HepG2 (cell line): ENCODE measurements around the gene C12orf60. TPM values are rescaled to one million over a fixed set of nuclear protein-coding genes. Genes with fewer than 3 reads are reported as not detected.
A peak's percentile ranks its signal among the peaks of the same experiment; 100 is the strongest.

Source experiments
- ARNT ChIP-seq: fragments of 450-650 bp; IDR thresholded peaks from 2 replicates; pipeline ENCODE4 v1.6.1; 2017
- HDAC1 ChIP-seq: sonication (generic); formaldehyde crosslinking; IDR thresholded peaks from 2 replicates; pipeline ENCODE4 v1.5.1; 2020; ENCODE audit warnings: mild to moderate bottlenecking, missing genetic modification reagents
- KLF6 ChIP-seq: IDR thresholded peaks from 2 replicates; pipeline ENCODE4 v1.8.0; 2016; ENCODE audit warnings: missing biosample characterization, missing genetic modification reagents
- MYNN ChIP-seq: sonication (generic); formaldehyde crosslinking; IDR thresholded peaks from 2 replicates; pipeline ENCODE4 v1.4.0; 2020; ENCODE audit warnings: mild to moderate bottlenecking, low read depth, missing genetic modification reagents
- SKI ChIP-seq: fragments of 450-650 bp; IDR thresholded peaks from one replicate; pipeline ENCODE4 v1.6.1; 2018; ENCODE audit warnings: mild to moderate bottlenecking; ENCODE audit not compliant: partially characterized antibody
- ZBTB1 ChIP-seq: sonication (generic); formaldehyde crosslinking; IDR thresholded peaks from 2 replicates; pipeline ENCODE4 v1.4.0; 2020; ENCODE audit warnings: missing genetic modification reagents, borderline replicate concordance
- ZBTB7B ChIP-seq: sonication (generic); formaldehyde crosslinking; IDR thresholded peaks from 2 replicates; pipeline ENCODE4 v1.4.0; 2020; ENCODE audit warnings: missing genetic modification reagents
- ZNF337 ChIP-seq: sonication (generic); formaldehyde crosslinking; IDR thresholded peaks from 2 replicates; pipeline ENCODE4 v1.5.1; 2020; ENCODE audit warnings: missing genetic modification reagents, low read depth, mild to moderate bottlenecking, borderline replicate concordance
- ZNF788 ChIP-seq: sonication (generic); formaldehyde crosslinking; IDR thresholded peaks from 2 replicates; pipeline ENCODE4 v1.5.0; 2020; ENCODE audit warnings: mild to moderate bottlenecking, missing genetic modification reagents, borderline replicate concordance
- polyA plus RNA-seq, 8 experiments: library from polyadenylated mRNA; depleted of rRNA in 3 of 8; stranded (reverse) in 7 of 8; unstranded in 1 of 8; fragments of >200 nt; fragmentation: Illumina TruSeq in 4 of 8; extraction: Trizol in 4 of 8; gene quantifications; 2 replicates each; pipeline versions ENCODE4 v1.2.1 to v1.2.3, GENCODE V29; 2011 to 2016; ENCODE audit warnings: low read depth in 4 of 8, missing spikeins in 1 of 8, mixed read lengths in 1 of 8; ENCODE audit not compliant: insufficient read depth in 1 of 8
- total RNA-seq, 5 experiments: library from RNA; depleted of rRNA; stranded (reverse); fragments of >200 nt; fragmentation: Illumina TruSeq; extraction: Trizol; gene quantifications; 2 replicates each; pipeline ENCODE4 v1.2.3, GENCODE V29; 2016; ENCODE audit warnings: low read depth in 1 of 5
- TF ChIP-seq, protein P1 (sequence below): IDR thresholded peaks from 2 replicates; pipeline ENCODE4 v1.6.1; 2016; ENCODE audit warnings: mild to moderate bottlenecking, missing biosample characterization, missing genetic modification reagents
- TF ChIP-seq, protein P2 (sequence below): sonication (generic); formaldehyde crosslinking; IDR thresholded peaks from 2 replicates; pipeline ENCODE4 v1.5.0; 2020; ENCODE audit warnings: mild to moderate bottlenecking, missing genetic modification reagents, moderate library complexity
- TF ChIP-seq, protein P3 (sequence below): sonication (generic); formaldehyde crosslinking; IDR thresholded peaks from 2 replicates; pipeline ENCODE4 v1.4.0; 2020; ENCODE audit warnings: missing genetic modification reagents, mild to moderate bottlenecking, borderline replicate concordance
- TF ChIP-seq, protein P4 (sequence below): sonication (generic); formaldehyde crosslinking; IDR thresholded peaks from 2 replicates; pipeline ENCODE4 v1.4.0; 2020; ENCODE audit warnings: mild to moderate bottlenecking, missing genetic modification reagents
- TF ChIP-seq, protein P5 (sequence below): sonication (generic); formaldehyde crosslinking; conservative IDR thresholded peaks from 2 replicates; pipeline ENCODE4 v1.4.0; 2020; ENCODE audit warnings: mild to moderate bottlenecking, missing genetic modification reagents, moderate library complexity

Gene C12orf60
- total and polyA plus RNA-seq, 2 of the 13 experiments (the other 11 are each of a cell fraction or from before 2014, with no cell fraction given): 0.55 to 1.4 TPM

DNA sequence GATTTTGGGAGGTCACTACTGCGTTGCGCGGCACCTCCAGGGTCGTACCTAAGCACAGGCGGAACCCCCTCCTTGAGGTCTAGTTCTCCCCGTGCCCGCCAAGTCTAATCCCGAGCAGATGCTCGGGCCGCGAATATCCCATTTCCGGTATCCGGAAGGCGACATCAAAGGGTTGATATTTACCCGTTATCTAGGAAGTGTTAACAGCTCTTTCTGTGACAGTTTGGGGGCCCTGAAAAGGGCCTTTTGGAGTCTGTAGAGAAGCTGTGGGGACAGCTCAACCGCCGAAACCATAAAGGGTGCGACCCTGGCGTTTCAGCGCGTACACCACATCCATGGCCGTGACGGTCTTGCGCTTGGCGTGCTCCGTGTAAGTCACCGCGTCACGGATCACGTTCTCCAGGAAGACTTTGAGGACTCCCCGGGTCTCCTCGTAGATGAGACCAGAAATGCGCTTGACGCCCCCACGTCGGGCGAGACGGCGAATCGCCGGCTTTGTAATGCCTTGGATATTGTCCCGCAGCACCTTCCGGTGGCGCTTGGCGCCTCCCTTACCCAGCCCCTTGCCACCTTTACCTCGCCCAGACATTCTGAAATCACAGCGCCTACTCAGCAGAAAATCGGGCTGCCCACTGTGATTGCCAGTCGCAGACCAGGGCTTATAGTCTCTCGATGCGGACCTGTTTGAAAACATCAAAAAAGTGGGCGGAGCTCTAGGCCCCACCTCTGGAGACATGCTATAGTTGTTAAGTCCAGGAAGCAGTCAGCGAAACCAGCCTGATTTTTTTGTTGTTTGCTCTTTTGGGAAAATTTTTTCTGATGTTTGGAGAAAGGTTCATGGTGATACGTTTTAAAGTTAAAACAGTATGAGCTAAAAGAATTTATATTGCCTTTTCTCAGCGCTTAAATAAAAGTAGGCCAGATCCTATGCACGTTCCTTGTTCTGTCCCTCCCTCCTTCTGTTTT is 32.7 kb upstream of the C12orf60 start (continued):
- TF ChIP-seq MYNN (CRISPR knock-in tag): peak; percentile 51; the same call in 1 of the 2 replicates
- TF ChIP-seq, protein P1, sequence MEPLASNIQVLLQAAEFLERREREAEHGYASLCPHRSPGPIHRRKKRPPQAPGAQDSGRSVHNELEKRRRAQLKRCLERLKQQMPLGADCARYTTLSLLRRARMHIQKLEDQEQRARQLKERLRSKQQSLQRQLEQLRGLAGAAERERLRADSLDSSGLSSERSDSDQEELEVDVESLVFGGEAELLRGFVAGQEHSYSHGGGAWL (CRISPR knock-in tag): no peak
- TF ChIP-seq, protein P2, sequence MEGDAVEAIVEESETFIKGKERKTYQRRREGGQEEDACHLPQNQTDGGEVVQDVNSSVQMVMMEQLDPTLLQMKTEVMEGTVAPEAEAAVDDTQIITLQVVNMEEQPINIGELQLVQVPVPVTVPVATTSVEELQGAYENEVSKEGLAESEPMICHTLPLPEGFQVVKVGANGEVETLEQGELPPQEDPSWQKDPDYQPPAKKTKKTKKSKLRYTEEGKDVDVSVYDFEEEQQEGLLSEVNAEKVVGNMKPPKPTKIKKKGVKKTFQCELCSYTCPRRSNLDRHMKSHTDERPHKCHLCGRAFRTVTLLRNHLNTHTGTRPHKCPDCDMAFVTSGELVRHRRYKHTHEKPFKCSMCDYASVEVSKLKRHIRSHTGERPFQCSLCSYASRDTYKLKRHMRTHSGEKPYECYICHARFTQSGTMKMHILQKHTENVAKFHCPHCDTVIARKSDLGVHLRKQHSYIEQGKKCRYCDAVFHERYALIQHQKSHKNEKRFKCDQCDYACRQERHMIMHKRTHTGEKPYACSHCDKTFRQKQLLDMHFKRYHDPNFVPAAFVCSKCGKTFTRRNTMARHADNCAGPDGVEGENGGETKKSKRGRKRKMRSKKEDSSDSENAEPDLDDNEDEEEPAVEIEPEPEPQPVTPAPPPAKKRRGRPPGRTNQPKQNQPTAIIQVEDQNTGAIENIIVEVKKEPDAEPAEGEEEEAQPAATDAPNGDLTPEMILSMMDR (CRISPR knock-in tag): no peak
- TF ChIP-seq ZBTB1 (CRISPR knock-in tag): no peak
- TF ChIP-seq, protein P3, sequence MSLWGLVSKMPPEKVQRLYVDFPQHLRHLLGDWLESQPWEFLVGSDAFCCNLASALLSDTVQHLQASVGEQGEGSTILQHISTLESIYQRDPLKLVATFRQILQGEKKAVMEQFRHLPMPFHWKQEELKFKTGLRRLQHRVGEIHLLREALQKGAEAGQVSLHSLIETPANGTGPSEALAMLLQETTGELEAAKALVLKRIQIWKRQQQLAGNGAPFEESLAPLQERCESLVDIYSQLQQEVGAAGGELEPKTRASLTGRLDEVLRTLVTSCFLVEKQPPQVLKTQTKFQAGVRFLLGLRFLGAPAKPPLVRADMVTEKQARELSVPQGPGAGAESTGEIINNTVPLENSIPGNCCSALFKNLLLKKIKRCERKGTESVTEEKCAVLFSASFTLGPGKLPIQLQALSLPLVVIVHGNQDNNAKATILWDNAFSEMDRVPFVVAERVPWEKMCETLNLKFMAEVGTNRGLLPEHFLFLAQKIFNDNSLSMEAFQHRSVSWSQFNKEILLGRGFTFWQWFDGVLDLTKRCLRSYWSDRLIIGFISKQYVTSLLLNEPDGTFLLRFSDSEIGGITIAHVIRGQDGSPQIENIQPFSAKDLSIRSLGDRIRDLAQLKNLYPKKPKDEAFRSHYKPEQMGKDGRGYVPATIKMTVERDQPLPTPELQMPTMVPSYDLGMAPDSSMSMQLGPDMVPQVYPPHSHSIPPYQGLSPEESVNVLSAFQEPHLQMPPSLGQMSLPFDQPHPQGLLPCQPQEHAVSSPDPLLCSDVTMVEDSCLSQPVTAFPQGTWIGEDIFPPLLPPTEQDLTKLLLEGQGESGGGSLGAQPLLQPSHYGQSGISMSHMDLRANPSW (CRISPR knock-in tag): 0 out of 2 replicates have a peak, but pooled peaks have one; percentile 84
- no peak for TF ChIP-seq ARNT
- peak; percentile 90; the same call in 1 of the 2 replicates for TF ChIP-seq ZNF337 (CRISPR knock-in tag)
- TF ChIP-seq, protein P4, sequence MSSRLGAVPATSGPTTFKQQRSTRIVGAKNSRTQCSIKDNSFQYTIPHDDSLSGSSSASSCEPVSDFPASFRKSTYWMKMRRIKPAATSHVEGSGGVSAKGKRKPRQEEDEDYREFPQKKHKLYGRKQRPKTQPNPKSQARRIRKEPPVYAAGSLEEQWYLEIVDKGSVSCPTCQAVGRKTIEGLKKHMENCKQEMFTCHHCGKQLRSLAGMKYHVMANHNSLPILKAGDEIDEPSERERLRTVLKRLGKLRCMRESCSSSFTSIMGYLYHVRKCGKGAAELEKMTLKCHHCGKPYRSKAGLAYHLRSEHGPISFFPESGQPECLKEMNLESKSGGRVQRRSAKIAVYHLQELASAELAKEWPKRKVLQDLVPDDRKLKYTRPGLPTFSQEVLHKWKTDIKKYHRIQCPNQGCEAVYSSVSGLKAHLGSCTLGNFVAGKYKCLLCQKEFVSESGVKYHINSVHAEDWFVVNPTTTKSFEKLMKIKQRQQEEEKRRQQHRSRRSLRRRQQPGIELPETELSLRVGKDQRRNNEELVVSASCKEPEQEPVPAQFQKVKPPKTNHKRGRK: no peak
- TF ChIP-seq KLF6 (CRISPR knock-in tag): 0 out of 2 replicates have a peak, but pooled peaks have one; percentile 82
- TF ChIP-seq ZNF788 (CRISPR knock-in tag): 0 out of 2 replicates have a peak, but pooled peaks have one; percentile 10
- TF ChIP-seq ZBTB7B (CRISPR knock-in tag): no peak
- TF ChIP-seq, protein P5, sequence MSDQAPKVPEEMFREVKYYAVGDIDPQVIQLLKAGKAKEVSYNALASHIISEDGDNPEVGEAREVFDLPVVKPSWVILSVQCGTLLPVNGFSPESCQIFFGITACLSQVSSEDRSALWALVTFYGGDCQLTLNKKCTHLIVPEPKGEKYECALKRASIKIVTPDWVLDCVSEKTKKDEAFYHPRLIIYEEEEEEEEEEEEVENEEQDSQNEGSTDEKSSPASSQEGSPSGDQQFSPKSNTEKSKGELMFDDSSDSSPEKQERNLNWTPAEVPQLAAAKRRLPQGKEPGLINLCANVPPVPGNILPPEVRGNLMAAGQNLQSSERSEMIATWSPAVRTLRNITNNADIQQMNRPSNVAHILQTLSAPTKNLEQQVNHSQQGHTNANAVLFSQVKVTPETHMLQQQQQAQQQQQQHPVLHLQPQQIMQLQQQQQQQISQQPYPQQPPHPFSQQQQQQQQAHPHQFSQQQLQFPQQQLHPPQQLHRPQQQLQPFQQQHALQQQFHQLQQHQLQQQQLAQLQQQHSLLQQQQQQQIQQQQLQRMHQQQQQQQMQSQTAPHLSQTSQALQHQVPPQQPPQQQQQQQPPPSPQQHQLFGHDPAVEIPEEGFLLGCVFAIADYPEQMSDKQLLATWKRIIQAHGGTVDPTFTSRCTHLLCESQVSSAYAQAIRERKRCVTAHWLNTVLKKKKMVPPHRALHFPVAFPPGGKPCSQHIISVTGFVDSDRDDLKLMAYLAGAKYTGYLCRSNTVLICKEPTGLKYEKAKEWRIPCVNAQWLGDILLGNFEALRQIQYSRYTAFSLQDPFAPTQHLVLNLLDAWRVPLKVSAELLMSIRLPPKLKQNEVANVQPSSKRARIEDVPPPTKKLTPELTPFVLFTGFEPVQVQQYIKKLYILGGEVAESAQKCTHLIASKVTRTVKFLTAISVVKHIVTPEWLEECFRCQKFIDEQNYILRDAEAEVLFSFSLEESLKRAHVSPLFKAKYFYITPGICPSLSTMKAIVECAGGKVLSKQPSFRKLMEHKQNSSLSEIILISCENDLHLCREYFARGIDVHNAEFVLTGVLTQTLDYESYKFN (CRISPR knock-in tag): peak; percentile 41; the same call in 1 of the 2 replicates
- TF ChIP-seq SKI: no peak
- peak; percentile 90 for TF ChIP-seq HDAC1 (CRISPR knock-in tag)
